COLO668 (cell line): ENCODE results near the gene PBLD.

ENCODE experiments used
- DNase-seq: peaks from one replicate; lab custom pipeline; 2025; ENCODE audit not compliant: unreplicated experiment; lab: John Stamatoyannopoulos, UW

PBLD gene

GRCh38 chr10:68238371-68238770 is 94.4 kb downstream of the PBLD start:
- DNase-seq: no peak

DNA sequence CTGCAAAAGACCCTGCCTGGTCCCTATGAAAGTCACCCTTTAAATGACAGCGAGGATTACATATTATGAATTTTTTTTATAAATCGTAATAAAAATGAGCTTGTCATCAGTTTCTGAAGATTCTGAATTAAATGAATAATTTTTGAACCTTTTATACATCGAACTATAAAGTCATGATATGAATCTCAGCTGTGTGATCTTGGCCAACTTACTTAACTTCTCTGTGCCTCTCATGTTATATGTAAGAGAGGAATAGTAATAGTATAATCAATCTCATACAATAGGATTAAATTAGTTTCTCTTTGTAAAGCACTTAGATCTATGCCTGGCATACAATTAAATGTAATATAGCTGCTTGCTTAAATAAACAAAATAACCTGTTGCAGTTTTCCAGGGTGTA is 95.6 kb downstream of the PBLD start:
- DNase-seq: no peak

GRCh38 chr10:68235581-68235980 is 97.1 kb downstream of the PBLD start:
- DNase-seq: no peak

- DNase-seq: no peak
Measured at GRCh38 chr10:68235111-68235510, 97.6 kb downstream of the PBLD start.

GRCh38 chr10:68233046-68233445 is 99.7 kb downstream of the PBLD start:
- DNase-seq: no peak
